Ascending aorta (tissue), 2 donors: ENCODE measurements around the gene SERPINA4. TPM values are rescaled to one million over a fixed set of nuclear protein-coding genes. Genes with fewer than 3 reads are reported as not detected.

ENCODE experiments used
- DNase-seq, 2 donors: peaks; one replicate each; pipeline ENCODE4 v3.0.0-alpha.2; 2019; ENCODE audit warnings: low spot score in 2 of 2
- H3K27ac ChIP-seq, 2 donors: fragments of 200-600 bp; sonication (generic); one replicate each; pipeline ENCODE4 v1.5.1; 2016 to 2017; ENCODE audit warnings: mild to moderate bottlenecking in 1 of 2
- H3K27me3 ChIP-seq: fragments of 200-600 bp; sonication (generic); one replicate; pipeline ENCODE4 v1.5.1; 2017
- H3K36me3 ChIP-seq, 2 donors: fragments of 200-600 bp; sonication (generic); one replicate each; pipeline ENCODE4 v1.5.1; 2016
- H3K4me1 ChIP-seq, 2 donors: fragments of 200-600 bp; sonication (generic); one replicate each; pipeline ENCODE4 v1.5.1; 2016 to 2017; ENCODE audit warnings: mild to moderate bottlenecking in 1 of 2
- H3K4me3 ChIP-seq, 2 donors: fragments of 200-600 bp; sonication (generic); one replicate each; pipeline ENCODE4 v1.5.1; 2016 to 2017; ENCODE audit warnings: mild to moderate bottlenecking in 1 of 2
- H3K9me3 ChIP-seq, 2 donors: fragments of 200-600 bp; sonication (generic); one replicate each; pipeline ENCODE4 v1.5.1; 2016
- intact Hi-C: fragments of 100-400 bp; cut with DNase I; formaldehyde crosslinking; loops from one replicate; pipeline ENCODE4 v1.15.1; 2023
- total RNA-seq: library from RNA; depleted of rRNA; stranded (reverse); fragments of >200 nt; gene quantifications from one replicate; pipeline ENCODE4 v1.1.0, GENCODE V29; 2016
- TF ChIP-seq, protein P1 (sequence below), 3 experiments: fragments of 200-600 bp in 2 of 3; fragments of 450-650 bp in 1 of 3; sonication (generic) in 2 of 3; IDR thresholded peaks; one replicate each; pipeline ENCODE4 v1.5.1; 2016 to 2019; ENCODE audit warnings: antibody characterized with exemption in 3 of 3, mild to moderate bottlenecking in 1 of 3, moderate library complexity in 1 of 3

SERPINA4 gene
- total RNA-seq, 1 donor from 2014 or later = not detected

DNA sequence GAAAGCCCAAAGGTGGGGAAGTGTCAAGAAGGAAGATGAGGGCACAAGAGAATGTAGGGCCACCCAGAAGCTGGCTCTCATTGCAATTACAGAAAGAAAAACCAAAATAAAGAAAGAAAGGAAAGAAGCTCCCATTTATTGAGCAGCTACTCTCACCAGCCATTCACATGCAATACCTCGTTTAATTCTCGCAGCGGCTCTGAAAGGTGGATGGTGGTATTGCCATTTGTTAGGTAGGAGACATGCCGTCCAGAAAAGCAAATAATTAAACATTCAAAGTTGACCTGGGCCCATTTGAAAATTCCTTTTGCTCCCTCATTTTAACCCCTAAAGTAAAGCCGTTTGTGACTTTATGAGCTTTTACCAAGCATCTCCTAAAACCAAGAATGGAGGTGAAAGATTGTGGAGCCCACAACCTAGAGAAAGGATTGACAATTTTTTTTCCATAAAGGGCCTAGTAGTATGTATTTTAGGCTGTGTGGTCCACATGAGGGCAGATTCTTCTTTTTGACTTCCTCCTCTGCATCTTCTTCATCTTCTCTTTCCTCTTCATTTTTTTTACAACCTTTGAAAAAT is 56.2 kb downstream of the SERPINA4 start:
- H3K36me3 ChIP-seq = no peaks in the 10 kb centered on the region
- no peak overlapping the region for H3K27ac ChIP-seq
- no peak overlapping the region for H3K4me3 ChIP-seq
- peaks cover 8 to 13% of the 10 kb centered on the region in 2 donors for H3K9me3 ChIP-seq
- DNase-seq = no peak
- intact Hi-C loops = no loop called here
- TF ChIP-seq, protein P1, sequence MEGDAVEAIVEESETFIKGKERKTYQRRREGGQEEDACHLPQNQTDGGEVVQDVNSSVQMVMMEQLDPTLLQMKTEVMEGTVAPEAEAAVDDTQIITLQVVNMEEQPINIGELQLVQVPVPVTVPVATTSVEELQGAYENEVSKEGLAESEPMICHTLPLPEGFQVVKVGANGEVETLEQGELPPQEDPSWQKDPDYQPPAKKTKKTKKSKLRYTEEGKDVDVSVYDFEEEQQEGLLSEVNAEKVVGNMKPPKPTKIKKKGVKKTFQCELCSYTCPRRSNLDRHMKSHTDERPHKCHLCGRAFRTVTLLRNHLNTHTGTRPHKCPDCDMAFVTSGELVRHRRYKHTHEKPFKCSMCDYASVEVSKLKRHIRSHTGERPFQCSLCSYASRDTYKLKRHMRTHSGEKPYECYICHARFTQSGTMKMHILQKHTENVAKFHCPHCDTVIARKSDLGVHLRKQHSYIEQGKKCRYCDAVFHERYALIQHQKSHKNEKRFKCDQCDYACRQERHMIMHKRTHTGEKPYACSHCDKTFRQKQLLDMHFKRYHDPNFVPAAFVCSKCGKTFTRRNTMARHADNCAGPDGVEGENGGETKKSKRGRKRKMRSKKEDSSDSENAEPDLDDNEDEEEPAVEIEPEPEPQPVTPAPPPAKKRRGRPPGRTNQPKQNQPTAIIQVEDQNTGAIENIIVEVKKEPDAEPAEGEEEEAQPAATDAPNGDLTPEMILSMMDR (IDR thresholded peaks at IDR 0.05) = no peak
- no peaks in the 10 kb centered on the region for H3K4me1 ChIP-seq
- H3K27me3 ChIP-seq = no peaks in the 10 kb centered on the region

DNA sequence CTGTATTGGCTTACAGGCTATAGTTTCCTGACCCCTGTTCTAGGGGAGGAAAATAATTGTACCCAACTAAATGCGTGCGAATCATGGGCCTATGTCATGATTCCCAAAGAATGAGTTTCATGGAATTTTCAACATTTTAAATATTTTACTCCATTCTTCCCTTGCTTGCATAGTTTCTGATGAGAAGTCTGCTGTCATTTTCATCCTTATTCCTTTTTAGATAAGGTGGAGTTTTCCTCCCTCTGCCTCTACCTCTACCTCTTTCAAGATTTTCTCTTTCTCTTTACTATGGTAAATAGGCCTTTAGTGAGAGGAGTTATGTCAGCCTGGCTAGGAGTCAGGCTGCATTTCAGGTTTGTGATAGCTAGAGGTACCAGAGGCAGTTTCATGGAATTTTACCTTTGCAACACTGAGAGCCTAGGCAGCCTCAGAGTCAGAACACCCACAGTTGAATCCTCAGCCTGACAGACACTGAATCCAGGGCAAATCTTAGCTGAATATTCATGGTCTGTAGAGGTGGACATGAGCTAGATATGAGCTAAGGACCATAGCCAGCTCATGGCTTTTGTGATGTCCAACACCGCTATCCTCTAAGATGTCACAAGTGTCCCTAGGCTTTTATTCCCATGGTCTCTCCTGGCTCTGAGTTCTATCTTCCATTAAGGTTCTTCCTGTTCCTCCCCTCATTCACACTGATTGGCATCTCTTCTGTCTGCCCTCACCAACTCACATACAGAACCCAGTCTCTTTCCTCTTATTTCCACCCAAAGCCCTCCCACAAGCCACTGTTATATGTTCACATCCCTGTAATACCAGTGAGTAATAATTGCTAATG is 57.0 kb downstream of the SERPINA4 start:
- no peaks in the 10 kb centered on the region for H3K4me1 ChIP-seq
- DNase-seq = no peak
- no peak overlapping the region for H3K27ac ChIP-seq
- H3K36me3 ChIP-seq = no peaks in the 10 kb centered on the region
- no peak overlapping the region for H3K4me3 ChIP-seq
- peaks cover 8 to 13% of the 10 kb centered on the region in 2 donors for H3K9me3 ChIP-seq
- TF ChIP-seq, protein P1 (IDR thresholded peaks at IDR 0.05) = no peak
- intact Hi-C loops = no loop called here
- no peaks in the 10 kb centered on the region for H3K27me3 ChIP-seq

DNA sequence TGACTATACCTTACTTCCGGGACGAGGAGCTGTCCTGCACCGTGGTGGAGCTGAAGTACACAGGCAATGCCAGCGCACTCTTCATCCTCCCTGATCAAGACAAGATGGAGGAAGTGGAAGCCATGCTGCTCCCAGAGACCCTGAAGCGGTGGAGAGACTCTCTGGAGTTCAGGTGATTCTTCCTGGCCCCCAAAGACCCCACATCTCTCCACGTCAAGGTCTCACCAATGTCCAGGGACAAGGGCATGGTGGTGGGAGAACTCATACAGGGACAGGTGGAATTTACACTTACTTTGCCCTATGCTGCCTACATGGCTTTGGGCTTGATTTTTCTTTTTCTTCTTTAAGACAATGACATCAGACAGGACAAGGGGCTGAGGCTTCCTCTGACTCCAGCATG is 58.1 kb downstream of the SERPINA4 start:
- TF ChIP-seq, protein P1 (IDR thresholded peaks at IDR 0.05) = no peak
- intact Hi-C loops = no loop called here
- no peak overlapping the region for H3K4me3 ChIP-seq
- no peaks in the 10 kb centered on the region for H3K36me3 ChIP-seq
- no peak for DNase-seq
- no peaks in the 10 kb centered on the region for H3K4me1 ChIP-seq
- no peaks in the 10 kb centered on the region for H3K27me3 ChIP-seq
- H3K9me3 ChIP-seq = peaks cover 8 to 13% of the 10 kb centered on the region in 2 donors
- H3K27ac ChIP-seq = no peak overlapping the region

Other genes with a start within 250 kb of the SERPINA4 start
- gene SERPINA6, start 238.1 kb upstream of the SERPINA4 start, total RNA-seq = not detected
- gene SERPINA2, start 194.7 kb upstream of the SERPINA4 start, total RNA-seq = not detected
- gene SERPINA1, start 172.8 kb upstream of the SERPINA4 start, total RNA-seq = 34.3 TPM
- gene SERPINA11, start 108.6 kb upstream of the SERPINA4 start, total RNA-seq = not detected
- not detected for gene SERPINA9, start 85.2 kb upstream of the SERPINA4 start, total RNA-seq
- gene SERPINA12, start 52.0 kb upstream of the SERPINA4 start, total RNA-seq = not detected
- 4.3 TPM for gene SERPINA5, start 20.0 kb downstream of the SERPINA4 start, total RNA-seq
- 207 TPM for gene SERPINA3, start 50.9 kb downstream of the SERPINA4 start, total RNA-seq
- gene GSC, start 208.7 kb downstream of the SERPINA4 start, total RNA-seq = not detected